ENCODE measurements around the gene TBX18.

DNA sequence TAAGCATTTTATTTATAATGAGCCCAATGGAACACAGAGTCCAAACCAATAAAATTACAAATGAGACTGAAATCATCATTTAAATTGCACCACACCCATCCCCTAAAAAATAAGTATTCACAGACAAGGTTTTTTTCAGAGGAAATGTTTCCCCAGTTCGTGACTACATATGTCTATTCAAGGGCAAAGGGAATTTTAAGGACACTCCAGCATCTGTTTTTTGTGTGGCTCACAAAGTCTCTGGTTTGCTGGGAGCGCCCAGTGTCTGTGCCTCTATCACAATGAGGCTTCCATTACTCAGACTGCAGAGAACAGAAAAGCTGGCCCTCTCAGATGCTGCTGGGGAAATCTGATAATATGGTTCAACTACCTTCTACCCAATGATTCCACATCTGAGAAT, 16.0 kb downstream of the TBX18 start:
- no peak for TF ChIP-seq YY1 (IDR thresholded peaks at IDR 0.05; ENCODE audit: insufficient read depth, insufficient read length)
- no peak for TF ChIP-seq ZNF274 (IDR thresholded peaks at IDR 0.05; ENCODE audit: low read depth, low read length)
